WERI-Rb-1 (cell line): Measurements from ENCODE around the gene RNF214.

Experiments
- DNase-seq: peaks from one replicate; pipeline ENCODE4 v3.0.0-alpha.2; 2020
- H3K27ac ChIP-seq: fragments of 250-450 bp; sonication (Bioruptor Pico); 2 replicates; pipeline ENCODE4 v1.5.1; 2020; ENCODE audit warnings: mild to moderate bottlenecking, moderate library complexity
- H3K27me3 ChIP-seq: fragments of 250-450 bp; sonication (Bioruptor Pico); 2 replicates; pipeline ENCODE4 v1.5.1; 2021; ENCODE audit warnings: mild to moderate bottlenecking, low read depth, moderate library complexity; ENCODE audit not compliant: insufficient read depth, severe bottlenecking
- H3K36me3 ChIP-seq: fragments of 250-450 bp; sonication (Bioruptor Pico); 2 replicates; pipeline ENCODE4 v1.5.1; 2020; ENCODE audit warnings: mild to moderate bottlenecking, moderate library complexity
- H3K4me3 ChIP-seq: 2 replicates; pipeline ENCODE4 v1.5.1; 2011; ENCODE audit warnings: low read depth, mild to moderate bottlenecking, control low read depth, low read length
- H3K9me3 ChIP-seq: fragments of 250-450 bp; sonication (Bioruptor Pico); 2 replicates; pipeline ENCODE4 v1.5.1; 2021; ENCODE audit warnings: mild to moderate bottlenecking, moderate library complexity; ENCODE audit not compliant: severe bottlenecking
- TF ChIP-seq, protein P1 (sequence below): IDR thresholded peaks from 2 replicates; pipeline ENCODE4 v1.5.1; 2011; ENCODE audit warnings: low read depth, mild to moderate bottlenecking, control low read depth, inconsistent platforms, low read length

Gene RNF214

DNA sequence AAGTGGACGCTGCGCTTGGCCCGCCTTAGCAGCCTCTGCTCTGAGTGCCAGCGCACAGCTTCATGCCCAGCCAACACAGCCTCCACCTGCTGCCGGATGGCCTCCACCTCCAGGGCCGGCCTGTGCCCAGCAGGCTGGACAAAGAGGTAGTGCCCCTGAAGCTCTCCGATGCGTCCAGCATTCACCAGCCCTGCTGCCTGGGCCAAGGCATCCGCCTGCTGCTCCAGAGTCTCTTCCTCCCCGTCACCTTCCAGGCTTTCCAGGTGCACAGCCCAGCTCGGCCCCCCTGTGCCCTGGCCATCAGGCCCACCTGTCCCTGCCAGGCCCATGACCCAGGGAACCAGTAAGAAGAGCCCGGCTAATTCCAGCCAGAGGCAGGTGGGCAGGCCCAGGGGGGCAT, 3.1 kb upstream of the RNF214 start:
- no peak overlapping the region for H3K27ac ChIP-seq
- TF ChIP-seq, protein P1, sequence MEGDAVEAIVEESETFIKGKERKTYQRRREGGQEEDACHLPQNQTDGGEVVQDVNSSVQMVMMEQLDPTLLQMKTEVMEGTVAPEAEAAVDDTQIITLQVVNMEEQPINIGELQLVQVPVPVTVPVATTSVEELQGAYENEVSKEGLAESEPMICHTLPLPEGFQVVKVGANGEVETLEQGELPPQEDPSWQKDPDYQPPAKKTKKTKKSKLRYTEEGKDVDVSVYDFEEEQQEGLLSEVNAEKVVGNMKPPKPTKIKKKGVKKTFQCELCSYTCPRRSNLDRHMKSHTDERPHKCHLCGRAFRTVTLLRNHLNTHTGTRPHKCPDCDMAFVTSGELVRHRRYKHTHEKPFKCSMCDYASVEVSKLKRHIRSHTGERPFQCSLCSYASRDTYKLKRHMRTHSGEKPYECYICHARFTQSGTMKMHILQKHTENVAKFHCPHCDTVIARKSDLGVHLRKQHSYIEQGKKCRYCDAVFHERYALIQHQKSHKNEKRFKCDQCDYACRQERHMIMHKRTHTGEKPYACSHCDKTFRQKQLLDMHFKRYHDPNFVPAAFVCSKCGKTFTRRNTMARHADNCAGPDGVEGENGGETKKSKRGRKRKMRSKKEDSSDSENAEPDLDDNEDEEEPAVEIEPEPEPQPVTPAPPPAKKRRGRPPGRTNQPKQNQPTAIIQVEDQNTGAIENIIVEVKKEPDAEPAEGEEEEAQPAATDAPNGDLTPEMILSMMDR = no peak
- no peak overlapping the region for H3K4me3 ChIP-seq
- H3K9me3 ChIP-seq = no peaks in the 10 kb centered on the region
- H3K27me3 ChIP-seq = no peaks in the 10 kb centered on the region
- no peak for DNase-seq
- H3K36me3 ChIP-seq = peaks cover 45% of the 10 kb centered on the region

DNA sequence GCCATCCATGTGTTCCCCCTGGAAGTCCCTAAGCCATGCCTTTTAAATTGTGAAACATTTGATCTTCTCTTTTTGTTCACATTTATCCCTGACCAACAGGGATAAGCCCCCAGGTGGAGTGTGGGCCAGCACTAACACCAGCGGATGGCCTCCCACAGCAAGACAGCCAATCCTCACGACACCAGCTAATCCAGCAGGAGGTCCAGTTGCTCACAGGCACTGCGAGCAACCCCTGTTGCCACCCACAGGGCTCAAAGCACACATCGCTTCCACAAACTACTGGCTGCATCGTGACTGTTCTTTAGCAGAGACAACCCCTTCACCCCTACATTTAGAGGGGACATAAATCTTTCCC, 2.6 kb upstream of the RNF214 start:
- Histone ChIP-seq H3K27me3 (no peaks in the 10 kb centered on the region), H3K9me3 (no peaks in the 10 kb centered on the region), H3K4me3 (no peak overlapping the region), H3K36me3 (peaks cover 47% of the 10 kb centered on the region), H3K27ac (no peak overlapping the region)
- DNase-seq = no peak
- TF ChIP-seq, protein P1 = no peak

- Histone ChIP-seq H3K36me3 (peaks cover 43% of the 10 kb centered on the region), H3K4me3 (no peak overlapping the region), H3K27ac (no peak overlapping the region), H3K9me3 (no peaks in the 10 kb centered on the region), H3K27me3 (no peaks in the 10 kb centered on the region)
- DNase-seq = no peak
- TF ChIP-seq, protein P1 = no peak
Observed at GRCh38 chr11:117230286-117230961, 2.0 kb upstream of the RNF214 start.

GRCh38 chr11:117230999-117231841, 1.3 kb upstream of the RNF214 start:
- no peak for DNase-seq
- TF ChIP-seq, protein P1 = no peak
- H3K27me3 ChIP-seq = no peaks in the 10 kb centered on the region
- no peaks in the 10 kb centered on the region for H3K9me3 ChIP-seq
- H3K36me3 ChIP-seq = peaks cover 37% of the 10 kb centered on the region
- peak overlapping the region; percentile 94 for H3K27ac ChIP-seq
- peak overlapping the region; percentile 82 for H3K4me3 ChIP-seq

GRCh38 chr11:117231842-117232091, 704 bp upstream of the RNF214 start, which contains the start of gene PCSK7:
PCSK7 (minus strand) TSS chr11:117232073; CDS start chr11:117229844, 2,229 bp downstream.
- Histone ChIP-seq H3K4me3 (peak within 1 kb of the TSS; percentile 82), H3K27ac (peak within 1 kb of the TSS; percentile 94), H3K36me3 (peaks cover 32% of the 10 kb centered on the region), H3K27me3 (no peaks in the 10 kb centered on the region), H3K9me3 (no peaks in the 10 kb centered on the region)
- peak; percentile 73 for DNase-seq
- TF ChIP-seq, protein P1 = no peak
